Embryonic facial prominence (tissue), 1 donor: ENCODE results near the gene MFSD1.

Experiments used
- DNase-seq: peaks from one replicate; pipeline ENCODE4 v3.0.0-alpha.2; 2016; ENCODE audit errors: extremely low spot score

MFSD1 gene, protein sequence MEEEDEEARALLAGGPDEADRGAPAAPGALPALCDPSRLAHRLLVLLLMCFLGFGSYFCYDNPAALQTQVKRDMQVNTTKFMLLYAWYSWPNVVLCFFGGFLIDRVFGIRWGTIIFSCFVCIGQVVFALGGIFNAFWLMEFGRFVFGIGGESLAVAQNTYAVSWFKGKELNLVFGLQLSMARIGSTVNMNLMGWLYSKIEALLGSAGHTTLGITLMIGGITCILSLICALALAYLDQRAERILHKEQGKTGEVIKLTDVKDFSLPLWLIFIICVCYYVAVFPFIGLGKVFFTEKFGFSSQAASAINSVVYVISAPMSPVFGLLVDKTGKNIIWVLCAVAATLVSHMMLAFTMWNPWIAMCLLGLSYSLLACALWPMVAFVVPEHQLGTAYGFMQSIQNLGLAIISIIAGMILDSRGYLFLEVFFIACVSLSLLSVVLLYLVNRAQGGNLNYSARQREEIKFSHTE

GRCh38 chr3:158801696-158802408 lies at the start of gene MFSD1:
Gene MFSD1, plus strand, starts transcription at chr3:158802054. Its CDS starts 99 bp downstream, at chr3:158802153.
- peak; percentile 69 for DNase-seq

- no peak for DNase-seq
These were observed 48.0 kb upstream of the MFSD1 start for GRCh38 chr3:158753854-158754253.

- no peak for DNase-seq
These were observed 46.4 kb upstream of the MFSD1 start for GRCh38 chr3:158755421-158755820.

GRCh38 chr3:158761350-158761749 lies 40.5 kb upstream of the MFSD1 start:
- no peak for DNase-seq

- no peak for DNase-seq
These were observed 39.2 kb upstream of the MFSD1 start for GRCh38 chr3:158762701-158763100.

DNA sequence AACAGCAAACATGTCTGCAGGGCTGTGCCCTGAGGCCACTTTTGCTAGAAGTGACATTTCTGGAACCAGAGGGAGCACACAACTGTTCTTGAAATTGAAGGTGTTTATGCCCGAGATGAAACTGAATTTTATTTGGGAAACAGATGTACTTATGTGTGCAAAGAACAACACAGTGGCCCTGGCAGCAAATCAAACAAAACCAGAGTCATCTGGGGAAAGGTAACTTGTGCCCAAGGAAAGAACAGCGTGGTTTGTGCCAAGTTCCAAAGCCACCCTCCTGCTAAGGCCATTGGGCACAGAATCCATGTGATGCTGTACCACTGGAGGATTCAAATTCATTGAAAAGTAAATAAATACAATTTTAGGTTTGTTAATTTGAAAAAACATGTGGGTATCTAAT lies 38.4 kb upstream of the MFSD1 start:
- DNase-seq = no peak

DNA sequence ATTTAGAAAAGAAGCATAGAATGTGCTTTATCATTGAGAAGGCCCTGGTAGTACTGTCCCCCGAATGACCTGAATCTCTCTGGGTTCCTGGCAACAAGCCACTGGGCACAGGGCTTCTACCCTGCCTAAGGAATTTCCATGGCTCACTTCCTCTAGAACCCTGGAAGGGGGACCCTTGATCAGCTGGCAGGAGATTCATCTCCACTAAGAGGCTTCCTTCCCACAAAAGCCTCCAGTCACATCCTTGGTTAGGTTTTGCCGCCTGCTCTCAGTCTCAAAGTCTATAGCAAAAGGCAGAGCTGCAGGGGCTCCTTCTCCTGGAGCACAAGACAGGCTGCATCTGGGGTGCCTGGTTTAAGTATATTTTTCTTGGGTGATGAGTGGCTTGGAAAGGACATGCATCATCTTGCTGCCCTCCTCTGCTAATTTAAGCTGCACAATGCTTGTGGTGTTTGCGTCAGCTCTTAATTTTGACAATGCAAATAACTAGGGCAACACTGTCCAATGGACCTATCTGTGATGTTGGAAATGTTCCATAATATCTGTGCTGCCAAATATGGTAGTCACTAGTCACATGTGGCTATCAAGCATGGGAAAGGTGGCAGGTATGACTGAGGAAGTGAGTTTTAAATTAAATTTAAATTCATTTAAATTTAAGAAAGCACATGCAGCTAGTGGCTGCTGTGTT lies 36.2 kb upstream of the MFSD1 start:
- DNase-seq = no peak

DNA sequence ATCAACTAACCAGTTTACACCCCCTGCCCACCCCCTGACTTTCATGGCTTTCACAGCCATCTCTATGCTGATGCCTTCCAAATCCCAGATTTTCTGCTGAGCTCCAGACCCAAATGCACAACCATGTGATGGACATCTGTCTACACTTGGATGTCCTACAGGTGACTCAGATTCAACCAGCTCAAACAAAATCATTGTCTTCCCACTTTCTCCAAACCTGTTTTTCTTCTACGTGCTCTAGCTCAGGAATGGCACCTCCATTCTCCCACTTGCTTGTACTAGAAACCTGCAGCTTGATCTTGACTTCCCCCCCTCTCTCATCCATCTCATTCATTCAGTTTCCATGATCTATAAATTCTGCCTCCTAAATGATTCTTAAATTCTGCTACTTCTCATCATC lies 35.5 kb upstream of the MFSD1 start:
- no peak for DNase-seq

DNA sequence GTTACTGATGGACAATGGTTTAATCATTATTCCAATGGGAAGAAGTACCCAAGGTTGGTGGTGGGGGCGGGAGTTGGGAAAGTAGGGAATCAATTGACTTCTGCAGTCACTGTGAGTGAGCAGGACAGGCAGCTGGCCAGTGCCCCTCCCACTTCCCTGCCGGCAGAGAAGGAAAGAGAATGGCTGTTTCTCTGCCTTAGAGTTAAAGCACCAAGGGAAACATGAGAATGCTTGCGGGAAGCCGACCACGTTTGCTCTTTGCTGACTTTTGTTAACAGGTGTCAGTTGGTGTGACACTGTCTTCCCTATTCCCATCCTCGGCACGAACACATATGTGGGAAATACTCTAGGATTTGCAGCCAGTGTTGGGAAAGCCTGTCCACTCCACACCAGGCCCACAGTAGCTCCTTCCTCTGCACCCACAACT lies 33.5 kb upstream of the MFSD1 start:
- DNase-seq = no peak

DNA sequence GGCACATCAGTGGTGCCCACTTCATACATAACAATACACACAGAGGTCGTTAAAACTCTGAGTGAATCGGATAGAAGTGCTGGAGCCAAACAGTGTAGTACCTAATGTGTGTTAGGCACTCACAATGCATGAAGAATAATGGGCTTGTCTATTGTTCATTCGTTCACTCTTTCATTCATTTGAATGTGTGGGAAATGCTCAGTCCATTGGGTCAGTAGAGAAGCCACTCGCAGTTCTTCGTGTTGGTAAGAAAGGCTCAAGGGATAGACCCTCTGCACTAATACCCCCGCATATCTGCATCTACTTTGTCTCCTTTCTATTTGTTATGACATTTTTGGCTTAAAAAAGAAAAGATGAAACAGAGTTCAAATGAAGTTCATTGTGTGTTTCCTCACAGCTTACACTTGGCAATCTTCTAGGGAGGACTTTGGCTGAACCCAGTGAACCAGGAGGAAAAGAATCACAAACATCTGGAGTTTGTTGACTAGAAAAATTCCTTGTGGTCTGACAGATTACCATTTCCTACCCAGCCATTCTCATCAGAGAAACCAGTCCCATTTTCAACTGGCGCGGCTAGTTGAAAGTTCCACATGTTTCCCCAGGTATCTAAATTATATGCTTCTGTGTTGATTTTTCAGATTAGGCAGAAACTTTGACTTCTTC lies 32.8 kb upstream of the MFSD1 start:
- peak; percentile 76 for DNase-seq

DNA sequence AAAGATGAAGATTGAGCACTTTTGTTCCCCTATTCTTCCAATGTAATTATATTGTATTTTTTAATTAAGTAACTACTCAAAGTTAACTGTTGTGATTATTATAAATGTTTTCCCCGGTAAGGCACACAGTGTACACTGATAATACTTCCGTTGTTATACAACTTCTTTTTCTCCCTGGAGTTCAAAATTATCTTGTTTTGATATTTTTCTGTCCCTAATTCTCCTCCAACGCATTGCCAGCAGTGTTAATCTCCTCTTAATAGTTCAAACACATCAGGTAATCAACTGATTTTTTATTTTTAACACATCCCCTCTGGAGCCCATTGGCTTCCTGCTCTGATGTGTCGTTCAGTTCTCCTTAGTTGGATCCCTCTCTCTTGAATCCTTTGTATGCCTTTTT lies 32.3 kb upstream of the MFSD1 start:
- no peak for DNase-seq

DNA sequence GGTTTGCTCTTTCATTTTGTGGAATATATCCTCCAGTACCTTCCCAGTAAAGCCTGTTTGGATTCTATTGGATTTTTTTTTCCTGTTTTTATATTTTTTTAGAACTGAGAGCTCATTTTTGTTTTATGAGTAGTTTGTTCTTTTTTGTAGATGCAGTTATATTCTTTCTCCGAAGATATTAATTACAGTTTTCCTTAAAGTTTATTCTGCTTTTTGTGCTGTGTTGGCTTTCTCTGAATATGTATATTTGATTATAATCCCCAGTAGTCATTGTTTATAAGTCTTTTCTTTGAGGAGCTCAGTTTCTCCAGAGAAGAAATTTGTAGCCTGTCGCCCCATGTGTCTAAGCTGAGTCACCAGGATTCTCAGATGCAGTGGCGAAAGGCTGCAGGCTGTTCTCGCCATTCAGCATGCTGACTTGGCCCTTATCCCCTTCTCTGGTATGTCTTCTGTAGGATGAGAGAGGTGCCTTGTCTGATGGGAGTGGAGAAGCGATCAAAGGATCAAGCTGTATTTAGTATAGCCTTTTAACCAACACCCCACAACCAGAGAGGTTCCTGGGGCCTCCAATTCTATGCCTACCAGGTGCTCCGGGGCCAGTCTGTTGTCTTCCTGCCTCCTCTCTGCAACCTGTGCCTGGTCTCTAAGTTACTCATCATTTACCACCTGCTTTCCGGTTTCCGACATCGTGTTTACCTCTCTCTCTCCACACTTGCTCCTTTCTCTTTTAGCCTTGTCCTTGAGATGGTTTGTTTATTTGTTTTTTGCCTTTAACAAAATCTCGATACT lies 31.7 kb upstream of the MFSD1 start:
- no peak for DNase-seq

DNA sequence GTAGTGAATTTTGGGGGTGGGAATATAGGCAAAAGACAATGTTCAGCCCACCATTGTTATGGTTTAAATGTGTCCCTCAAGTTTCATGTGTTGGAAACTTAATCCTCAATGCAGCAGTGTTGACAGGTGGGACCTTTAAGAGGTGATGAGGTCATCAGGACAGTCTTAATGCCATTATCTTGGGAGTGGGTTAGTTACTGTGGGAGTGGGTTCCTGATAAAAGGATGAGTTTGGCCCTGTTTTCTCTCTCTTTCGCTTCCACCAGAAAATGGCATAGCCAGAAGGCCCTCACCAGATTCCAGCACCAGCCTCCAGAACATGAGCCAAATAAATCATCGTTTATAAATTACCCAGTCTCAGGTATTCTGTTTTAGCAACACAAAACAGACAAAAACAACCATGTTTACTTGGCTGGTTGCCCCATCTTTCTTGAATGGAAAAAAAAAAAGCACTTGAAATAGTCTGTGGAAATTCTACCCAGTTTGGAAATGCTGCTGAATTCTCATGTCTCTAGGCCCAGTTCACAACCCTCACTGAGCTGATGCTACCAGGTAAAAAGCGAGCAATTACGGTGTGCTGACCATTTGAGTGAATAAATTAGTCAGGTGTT lies 31.0 kb upstream of the MFSD1 start:
- no peak for DNase-seq

- DNase-seq = no peak
These were observed 30.3 kb upstream of the MFSD1 start for GRCh38 chr3:158771577-158771976.

DNA sequence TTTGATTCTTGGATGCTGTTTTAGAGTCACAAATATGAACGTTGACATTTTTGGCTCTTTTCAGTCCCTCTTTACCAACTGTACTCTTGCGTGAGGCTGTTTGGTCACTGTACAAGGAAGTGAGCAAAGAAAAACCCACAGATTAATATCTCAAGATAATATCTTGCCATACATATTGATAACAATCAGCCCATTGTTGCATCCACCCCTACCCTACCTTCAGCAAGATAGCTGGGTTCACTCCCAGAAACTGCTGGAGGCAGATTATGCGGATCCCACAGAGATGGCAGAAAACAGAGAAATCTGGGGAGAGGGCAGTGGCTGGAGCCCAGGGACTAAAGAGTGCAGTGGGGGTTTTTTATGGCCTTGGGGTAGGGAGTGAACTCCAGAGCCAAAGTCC lies 29.9 kb upstream of the MFSD1 start:
- DNase-seq = no peak

GRCh38 chr3:158773166-158773565 lies 28.7 kb upstream of the MFSD1 start:
- DNase-seq = no peak

- DNase-seq = no peak
These were observed 27.7 kb upstream of the MFSD1 start for GRCh38 chr3:158773845-158774830.

DNA sequence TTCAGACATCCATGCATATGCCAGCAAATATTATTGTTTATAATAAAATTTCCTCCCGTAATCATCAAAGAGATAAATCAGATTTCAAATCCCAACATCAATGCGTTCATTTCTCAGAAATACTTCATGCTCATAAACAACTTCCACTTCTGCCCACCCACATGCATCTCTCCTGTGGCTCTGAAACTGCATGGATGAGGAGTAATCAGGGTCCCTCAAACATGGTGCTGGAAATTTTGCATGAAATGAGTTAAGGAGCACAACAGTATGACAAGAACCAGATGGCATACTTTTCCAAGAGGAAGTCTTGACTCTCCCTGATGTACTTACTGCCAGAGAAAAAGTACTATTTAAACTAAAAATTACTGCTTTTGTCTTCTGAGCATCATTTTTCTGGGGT lies 26.9 kb upstream of the MFSD1 start:
- DNase-seq = no peak
